ENCODE data around the gene DLGAP4.

DLGAP4 gene

GRCh38 chr20:36549628-36549941 lies 243.4 kb downstream of the DLGAP4 start:
- no peak overlapping the region for H2AFZ ChIP-seq (ENCODE audit: low read length)
- H3K79me2 ChIP-seq (ENCODE audit: low read length), result no peaks in the 10 kb centered on the region
- no peaks in the 10 kb centered on the region for H4K20me1 ChIP-seq (ENCODE audit: insufficient read depth, low read length)
- no peak overlapping the region for H3K4me3 ChIP-seq (ENCODE audit: low read length)
- H3K36me3 ChIP-seq (replicated peaks; ENCODE audit: insufficient read depth, low read length), result no peaks in the 10 kb centered on the region
- no peak for TF ChIP-seq EZH2 (optimal IDR thresholded peaks at IDR 0.05; ENCODE audit: low read depth, low read length)
- no peak for TF ChIP-seq EZH2phosphoT487 (IDR thresholded peaks at IDR 0.05; ENCODE audit: low read length)
- TF ChIP-seq CTCF (IDR thresholded peaks at IDR 0.05; ENCODE audit: low read length), result no peak
- no peaks in the 10 kb centered on the region for H3K9me3 ChIP-seq (replicated peaks; ENCODE audit: insufficient read depth, low read length)
- H3K27ac ChIP-seq (ENCODE audit: low read length), result no peak overlapping the region
- H3K9me2 ChIP-seq (replicated peaks; ENCODE audit: insufficient read depth, low read length), result no peaks in the 10 kb centered on the region
- no peak for DNase-seq
- no peak overlapping the region for H3K9ac ChIP-seq (ENCODE audit: low read length)
- no peaks in the 10 kb centered on the region for H3K4me1 ChIP-seq (ENCODE audit: low read length)
- H3K27me3 ChIP-seq (replicated peaks; ENCODE audit: insufficient read depth, low read length), result no peaks in the 10 kb centered on the region
- no peaks in the 10 kb centered on the region for H3F3A ChIP-seq (ENCODE audit: insufficient read depth, low read length)
- no peak overlapping the region for H3K4me2 ChIP-seq (ENCODE audit: low read depth, low read length)

- no peak for TF ChIP-seq EZH2 (optimal IDR thresholded peaks at IDR 0.05; ENCODE audit: low read depth, low read length)
- TF ChIP-seq EZH2phosphoT487 (IDR thresholded peaks at IDR 0.05; ENCODE audit: low read length), result no peak
- no peak for TF ChIP-seq CTCF (IDR thresholded peaks at IDR 0.05; ENCODE audit: low read length)
- Histone ChIP-seq H3F3A (ENCODE audit: insufficient read depth, low read length) (no peaks in the 10 kb centered on the region), H3K27ac (ENCODE audit: low read length) (no peak overlapping the region), H3K9me3 (replicated peaks; ENCODE audit: insufficient read depth, low read length) (no peaks in the 10 kb centered on the region), H3K9me2 (replicated peaks; ENCODE audit: insufficient read depth, low read length) (no peaks in the 10 kb centered on the region), H4K20me1 (ENCODE audit: insufficient read depth, low read length) (no peaks in the 10 kb centered on the region), H2AFZ (ENCODE audit: low read length) (no peak overlapping the region), H3K79me2 (ENCODE audit: low read length) (no peaks in the 10 kb centered on the region), H3K9ac (ENCODE audit: low read length) (no peak overlapping the region), H3K4me1 (ENCODE audit: low read length) (no peaks in the 10 kb centered on the region), H3K4me2 (ENCODE audit: low read depth, low read length) (no peak overlapping the region), H3K27me3 (replicated peaks; ENCODE audit: insufficient read depth, low read length) (no peaks in the 10 kb centered on the region), H3K36me3 (replicated peaks; ENCODE audit: insufficient read depth, low read length) (no peaks in the 10 kb centered on the region), H3K4me3 (ENCODE audit: low read length) (no peak overlapping the region)
- no peak for DNase-seq
Measured at GRCh38 chr20:36549942-36550789, 244.0 kb downstream of the DLGAP4 start.

- H3F3A ChIP-seq (ENCODE audit: insufficient read depth, low read length), result no peaks in the 10 kb centered on the region
- H3K4me1 ChIP-seq (ENCODE audit: low read length), result no peaks in the 10 kb centered on the region
- H3K27me3 ChIP-seq (replicated peaks; ENCODE audit: insufficient read depth, low read length), result no peaks in the 10 kb centered on the region
- no peak overlapping the region for H3K27ac ChIP-seq (ENCODE audit: low read length)
- H3K79me2 ChIP-seq (ENCODE audit: low read length), result no peaks in the 10 kb centered on the region
- TF ChIP-seq CTCF (IDR thresholded peaks at IDR 0.05; ENCODE audit: low read length), result no peak
- no peak for TF ChIP-seq EZH2phosphoT487 (IDR thresholded peaks at IDR 0.05; ENCODE audit: low read length)
- TF ChIP-seq EZH2 (optimal IDR thresholded peaks at IDR 0.05; ENCODE audit: low read depth, low read length), result no peak
- H3K36me3 ChIP-seq (replicated peaks; ENCODE audit: insufficient read depth, low read length), result no peaks in the 10 kb centered on the region
- H4K20me1 ChIP-seq (ENCODE audit: insufficient read depth, low read length), result no peaks in the 10 kb centered on the region
- H3K9me3 ChIP-seq (replicated peaks; ENCODE audit: insufficient read depth, low read length), result no peaks in the 10 kb centered on the region
- no peaks in the 10 kb centered on the region for H3K9me2 ChIP-seq (replicated peaks; ENCODE audit: insufficient read depth, low read length)
- H3K9ac ChIP-seq (ENCODE audit: low read length), result no peak overlapping the region
- no peak overlapping the region for H3K4me2 ChIP-seq (ENCODE audit: low read depth, low read length)
- H3K4me3 ChIP-seq (ENCODE audit: low read length), result no peak overlapping the region
- H2AFZ ChIP-seq (ENCODE audit: low read length), result no peak overlapping the region
- no peak for DNase-seq
Measured at GRCh38 chr20:36550790-36551299, 244.7 kb downstream of the DLGAP4 start.
